GM12878 (cell line): Measurements from ENCODE around the gene ZNF423. TPM values are rescaled to one million over a fixed set of nuclear protein-coding genes. Genes with fewer than 3 reads are reported as not detected.

ENCODE experiments used
- ATAC-seq: fragments of 200-7000 bp; cut with Tn5 transposase; 3 replicates; pipeline ENCODE4 v1.9.1; 2020; ENCODE audit warnings: mild to moderate bottlenecking, moderate library complexity
- BruUV-seq: library from RNA; stranded (reverse); fragments of 400-500 nt; replicated peaks from 2 replicates; lab custom pipeline; 2021; lab: Mats Ljungman, UMichigan
- CTCF ChIA-PET: fragments of 300-600 bp; sonication (Branson Sonifier 250); formaldehyde crosslinking; extraction: SDS; loops from one replicate; lab custom pipeline; 2021; ENCODE audit warnings: inconsistent platforms; lab: Yijun Ruan, JAX
- POLR2A ChIA-PET: fragments of 350-600 bp; formaldehyde crosslinking; extraction: SDS; loops from one replicate; lab custom pipeline; 2021; ENCODE audit warnings: inconsistent platforms; lab: Charles Lee
- RAD21 ChIA-PET: fragments of 300-600 bp; sonication (Branson Sonifier 250); formaldehyde crosslinking; loops from one replicate; lab custom pipeline; 2023; ENCODE audit warnings: antibody characterized with exemption; ENCODE audit not compliant: unreplicated experiment; lab: Charles Lee
- SMC1A ChIA-PET: fragments of 300-600 bp; sonication (Branson Sonifier 250); formaldehyde crosslinking; loops from one replicate; lab custom pipeline; 2023; ENCODE audit not compliant: unreplicated experiment, uncharacterized antibody; lab: Charles Lee
- DNase-seq: peaks from one replicate; pipeline ENCODE4 v3.0.0-alpha.2; 2011; ENCODE audit warnings: low read depth, low spot score
- FAIRE-seq: peaks from 3 replicates; lab custom pipeline; 2011; peaks lifted over from hg19 to GRCh38; lab: Jason Lieb, UNC
- H2AFZ ChIP-seq: 2 replicates; pipeline ENCODE4 v1.6.0; 2011; ENCODE audit warnings: low read depth, low read length, control low read depth; ENCODE audit not compliant: control insufficient read depth
- H3K27ac ChIP-seq: 2 replicates; pipeline ENCODE4 v1.5.1; 2011; ENCODE audit warnings: control low read depth; ENCODE audit not compliant: control insufficient read depth, insufficient read depth
- H3K27me3 ChIP-seq, 2 experiments: replicated peaks in 1 of 2; 2 replicates each; pipeline versions ENCODE4 v1.6.0 to v1.6.1; 2011; ENCODE audit warnings: low read length in 1 of 2; ENCODE audit not compliant: control insufficient read depth in 2 of 2, insufficient read depth in 2 of 2
- H3K36me3 ChIP-seq, 2 experiments: 2 replicates each; pipeline ENCODE4 v1.5.1; 2011; ENCODE audit warnings: low read length in 1 of 2; ENCODE audit not compliant: control insufficient read depth in 2 of 2, insufficient read depth in 2 of 2
- H3K4me1 ChIP-seq: 2 replicates; pipeline ENCODE4 v1.6.1; 2011; ENCODE audit warnings: mild to moderate bottlenecking, low read length, moderate library complexity, mixed read lengths; ENCODE audit not compliant: control insufficient read depth, insufficient read depth
- H3K4me2 ChIP-seq: 2 replicates; pipeline ENCODE4 v1.6.0; 2011; ENCODE audit warnings: control low read depth; ENCODE audit not compliant: control insufficient read depth, insufficient read depth
- H3K4me3 ChIP-seq: fragments of 200-600 bp; sonication (generic); 2 replicates; pipeline ENCODE4 v1.5.1; 2016
- H3K79me2 ChIP-seq: 2 replicates; pipeline ENCODE4 v1.6.0; 2011; ENCODE audit warnings: low read length; ENCODE audit not compliant: control insufficient read depth, insufficient read depth
- H3K9ac ChIP-seq: 2 replicates; pipeline ENCODE4 v1.8.0; 2011; ENCODE audit warnings: low read length, control low read depth, mixed read lengths; ENCODE audit not compliant: control insufficient read depth, insufficient read depth
- H3K9me3 ChIP-seq: replicated peaks from 3 replicates; pipeline ENCODE4 v1.5.1; 2011; ENCODE audit warnings: mild to moderate bottlenecking, low read length; ENCODE audit not compliant: control insufficient read depth, insufficient read depth
- H4K20me1 ChIP-seq: 2 replicates; pipeline ENCODE4 v1.6.0; 2011; ENCODE audit not compliant: control insufficient read depth, insufficient read depth
- BCL11A ChIP-seq: IDR thresholded peaks from 2 replicates; pipeline ENCODE4 v1.6.1; 2011; ENCODE audit warnings: low read depth, low read length
- BCLAF1 ChIP-seq: fragments of 450-650 bp; IDR thresholded peaks from 2 replicates; pipeline ENCODE4 v1.6.1; 2017; ENCODE audit warnings: antibody characterized with exemption, mild to moderate bottlenecking, moderate library complexity
- E4F1 ChIP-seq: fragments of 450-650 bp; IDR thresholded peaks from 2 replicates; pipeline ENCODE4 v1.6.1; 2018; ENCODE audit warnings: borderline replicate concordance, mild to moderate bottlenecking; ENCODE audit not compliant: partially characterized antibody
- EZH2 ChIP-seq: IDR thresholded peaks from 2 replicates; pipeline ENCODE4 v1.6.1; 2012; ENCODE audit warnings: low read depth, mild to moderate bottlenecking, control low read depth, inconsistent platforms, low read length, borderline replicate concordance; ENCODE audit not compliant: control insufficient read depth
- HSF1 ChIP-seq: fragments of 150-350 bp; IDR thresholded peaks from 2 replicates; pipeline ENCODE4 v1.6.1; 2014; ENCODE audit warnings: mild to moderate bottlenecking, low read depth, low read length
- IRF4 ChIP-seq: IDR thresholded peaks from 2 replicates; pipeline ENCODE4 v1.6.1; 2011; ENCODE audit warnings: low read depth, low read length
- NFYB ChIP-seq: IDR thresholded peaks from 2 replicates; pipeline ENCODE4 v1.6.1; 2011; ENCODE audit warnings: low read depth, mild to moderate bottlenecking, low read length, improper control_type of control experiment, moderate library complexity; ENCODE audit not compliant: insufficient read depth
- POLR2A ChIP-seq: IDR thresholded peaks from 2 replicates; pipeline ENCODE4 v1.6.1; 2011; ENCODE audit warnings: low read depth, mild to moderate bottlenecking, low read length
- RB1 ChIP-seq: fragments of 450-650 bp; formaldehyde crosslinking; IDR thresholded peaks from 2 replicates; pipeline ENCODE4 v1.6.1; 2017; ENCODE audit warnings: mild to moderate bottlenecking, borderline replicate concordance
- SMARCA5 ChIP-seq: fragments of 450-650 bp; IDR thresholded peaks from 2 replicates; pipeline ENCODE4 v1.6.1; 2017; ENCODE audit warnings: mild to moderate bottlenecking
- WGBS: methylation state at CpG from one replicate; pipeline ENCODE4 v1.1.6; 2016; ENCODE audit warnings: low lambda C conversion rate; ENCODE audit not compliant: insufficient replicate concordance, insufficient coverage; ENCODE audit errors: missing lambda C conversion rate; 5-methylcytosine and 5-hydroxymethylcytosine counted together
- in situ Hi-C: fragments of 300-500 bp; cut with MboI; formaldehyde crosslinking; loops from 9 replicates; pipeline ENCODE4 v1.14.3; 2018; ENCODE audit warnings: mixed read lengths
- intact Hi-C: fragments of 100-400 bp; cut with micrococcal nuclease; formaldehyde crosslinking; loops from one replicate; pipeline ENCODE4 v1.14.2; 2022; ENCODE audit not compliant: unreplicated experiment
- polyA plus RNA-seq, 11 experiments: library from polyadenylated mRNA; depleted of rRNA in 4 of 11; unstranded in 6 of 11; stranded (reverse) in 5 of 11; fragments of >200 nt; fragmentation: Nextera tagmentation in 4 of 11; fragmentation: Illumina TruSeq in 1 of 11; extraction: Ambion mirVana in 4 of 11; extraction: Trizol in 1 of 11; gene quantifications; 1 replicate in 1 of 11; 2 replicates in 10 of 11; pipeline versions ENCODE4 v1.2.1 to v1.2.3, GENCODE V29; 2011 to 2016; ENCODE audit warnings: inconsistent platforms in 2 of 11, missing spikeins in 2 of 11, low read depth in 1 of 11
- total RNA-seq, 4 experiments: library from RNA; depleted of rRNA in 3 of 4; stranded (reverse); fragments of >200 nt in 3 of 4; fragmentation: Illumina TruSeq in 1 of 4; extraction: Trizol in 1 of 4; gene quantifications; 2 replicates each; pipeline versions ENCODE4 v1.2.1 to v1.2.3, GENCODE V29; 2013 to 2021

Gene ZNF423
- total and polyA plus RNA-seq, 10 of the 15 experiments (the other 5 are each of a cell fraction or from before 2014, with no cell fraction given) = 0.03 to 0.64 (median 0.10) TPM

GRCh38 chr16:49726155-49726554 is 129.8 kb downstream of the ZNF423 start:
- intact Hi-C loops (no loop called here), in situ Hi-C loops (no loop called here)
- H3K4me1 ChIP-seq = no peaks in the 10 kb centered on the region
- no peaks in the 10 kb centered on the region for H4K20me1 ChIP-seq
- FAIRE-seq (no peak), ATAC-seq (no peak), DNase-seq (no peak)
- no peaks in the 10 kb centered on the region for H3K36me3 ChIP-seq
- H2AFZ ChIP-seq = no peak overlapping the region
- H3K9me3 ChIP-seq = peaks cover 2% of the 10 kb centered on the region; the same call in 2 of the 3 replicates
- H3K27ac ChIP-seq = no peak overlapping the region
- TF ChIP-seq E4F1 = no peak
- no peak for TF ChIP-seq BCL11A
- TF ChIP-seq NFYB = no peak
- no peak for TF ChIP-seq SMARCA5
- CTCF ChIA-PET = no interaction called here
- WGBS = 33% methylated on average over 6 of the region's 6 CpGs
- no peak overlapping the region for H3K9ac ChIP-seq
- RAD21 ChIA-PET = no interaction called here
- POLR2A ChIA-PET = no interaction called here
- SMC1A ChIA-PET = no interaction called here
- no TSS peak for BruUV-seq
- H3K79me2 ChIP-seq = no peaks in the 10 kb centered on the region
- H3K4me3 ChIP-seq = no peak overlapping the region
- no peak overlapping the region for H3K4me2 ChIP-seq
- H3K27me3 ChIP-seq = peaks cover 0 to 3% of the 10 kb centered on the region in 2 experiments; a peak in 2 of 4 replicates

- BruUV-seq = no TSS peak
- WGBS = 21% methylated on average over 8 of the region's 8 CpGs
- no peaks in the 10 kb centered on the region for H3K4me1 ChIP-seq
- no peak overlapping the region for H3K9ac ChIP-seq
- ChIA-PET SMC1A (no interaction called here), RAD21 (no interaction called here), CTCF (no interaction called here), POLR2A (no interaction called here)
- H3K9me3 ChIP-seq = peaks cover 2% of the 10 kb centered on the region; the same call in 2 of the 3 replicates
- in situ Hi-C loops (no loop called here), intact Hi-C loops (no loop called here)
- DNase-seq = no peak
- no peak overlapping the region for H3K4me3 ChIP-seq
- no peak overlapping the region for H3K4me2 ChIP-seq
- no peak for ATAC-seq
- no peaks in the 10 kb centered on the region for H3K79me2 ChIP-seq
- no peaks in the 10 kb centered on the region for H4K20me1 ChIP-seq
- H3K27me3 ChIP-seq = peaks cover 0 to 3% of the 10 kb centered on the region in 2 experiments; a peak in 2 of 4 replicates
- H2AFZ ChIP-seq = no peak overlapping the region
- FAIRE-seq = no peak
- H3K27ac ChIP-seq = no peak overlapping the region
- no peaks in the 10 kb centered on the region for H3K36me3 ChIP-seq
- TF ChIP-seq BCLAF1 (no peak), EZH2 (no peak), HSF1 (no peak), POLR2A (no peak), RB1 (no peak), IRF4 (no peak)
Observed at GRCh38 chr16:49725651-49726050, 130.3 kb downstream of the ZNF423 start.
